GM21390 (cell line): ENCODE results near the gene NLRP9.

ENCODE experiments used
- ATAC-seq: cut with Tn5 transposase; IDR thresholded peaks from one replicate; pipeline ENCODE4 v1.9.1; 2021; ENCODE audit not compliant: unreplicated experiment

NLRP9 gene

GRCh38 chr19:55674841-55675660 lies 63.2 kb downstream of the NLRP9 start, which contains the start of gene EPN1:
Gene EPN1 (plus strand): TSS chr19:55675226. CDS start chr19:55678628, 3,402 bp downstream.
- ATAC-seq: peak; percentile 60

- ATAC-seq: no peak
Measured at GRCh38 chr19:55674459-55674840, 63.8 kb downstream of the NLRP9 start.

GRCh38 chr19:55673889-55674288 lies 64.3 kb downstream of the NLRP9 start:
- no peak for ATAC-seq

- ATAC-seq: no peak
Measured at GRCh38 chr19:55673465-55673864, 64.7 kb downstream of the NLRP9 start.

GRCh38 chr19:55672418-55672817 lies 65.8 kb downstream of the NLRP9 start:
- no peak for ATAC-seq

- no peak for ATAC-seq
Measured at GRCh38 chr19:55671054-55671378, 67.2 kb downstream of the NLRP9 start.

GRCh38 chr19:55670280-55671053 lies 67.7 kb downstream of the NLRP9 start:
- no peak for ATAC-seq

GRCh38 chr19:55669418-55670279 lies 68.6 kb downstream of the NLRP9 start:
- no peak for ATAC-seq

- no peak for ATAC-seq
Measured at GRCh38 chr19:55668603-55669348, 69.4 kb downstream of the NLRP9 start.

- ATAC-seq: no peak
Measured at GRCh38 chr19:55667958-55668357, 70.2 kb downstream of the NLRP9 start.

GRCh38 chr19:55667511-55667910 lies 70.7 kb downstream of the NLRP9 start:
- no peak for ATAC-seq

- ATAC-seq: no peak
Measured at GRCh38 chr19:55667006-55667381, 71.2 kb downstream of the NLRP9 start.

- no peak for ATAC-seq
Measured at GRCh38 chr19:55666343-55667005, 71.7 kb downstream of the NLRP9 start.

- ATAC-seq: no peak
Measured at GRCh38 chr19:55663846-55664536, 74.2 kb downstream of the NLRP9 start.

GRCh38 chr19:55661826-55662225 lies 76.4 kb downstream of the NLRP9 start:
- ATAC-seq: no peak

GRCh38 chr19:55660991-55661390 lies 77.2 kb downstream of the NLRP9 start:
- no peak for ATAC-seq

GRCh38 chr19:55660404-55660803 lies 77.8 kb downstream of the NLRP9 start:
- no peak for ATAC-seq

GRCh38 chr19:55659822-55660221 lies 78.4 kb downstream of the NLRP9 start:
- ATAC-seq: no peak

GRCh38 chr19:55658846-55659459 lies 79.2 kb downstream of the NLRP9 start:
- ATAC-seq: no peak
